HEK293 (cell line): Measurements from ENCODE around the gene PJVK.

Experiments
- EGR2 ChIP-seq: fragments of 450-650 bp; formaldehyde crosslinking; IDR thresholded peaks from 2 replicates; pipeline ENCODE4 v1.5.1; 2016; ENCODE audit warnings: low read depth, missing biosample characterization, missing genetic modification characterization
- FEZF1 ChIP-seq: fragments of 450-650 bp; formaldehyde crosslinking; IDR thresholded peaks from 2 replicates; pipeline ENCODE4 v1.5.1; 2016; ENCODE audit warnings: missing biosample characterization, missing genetic modification characterization
- GFI1B ChIP-seq: fragments of 450-650 bp; formaldehyde crosslinking; IDR thresholded peaks from 2 replicates; pipeline ENCODE4 v1.5.1; 2016; ENCODE audit warnings: missing biosample characterization, missing genetic modification characterization
- KLF1 ChIP-seq: fragments of 450-650 bp; formaldehyde crosslinking; IDR thresholded peaks from 2 replicates; pipeline ENCODE4 v1.5.1; 2016; ENCODE audit warnings: missing biosample characterization, missing genetic modification characterization
- KLF7 ChIP-seq: fragments of 450-650 bp; formaldehyde crosslinking; IDR thresholded peaks from 2 replicates; pipeline ENCODE4 v1.5.1; 2016; ENCODE audit warnings: missing biosample characterization, missing genetic modification characterization, borderline replicate concordance
- PRDM10 ChIP-seq: fragments of 450-650 bp; formaldehyde crosslinking; IDR thresholded peaks from 2 replicates; pipeline ENCODE4 v1.5.1; 2016; ENCODE audit warnings: missing biosample characterization, missing genetic modification characterization
- ZBTB1 ChIP-seq: fragments of 450-650 bp; formaldehyde crosslinking; IDR thresholded peaks from 2 replicates; pipeline ENCODE4 v1.5.1; 2016; ENCODE audit warnings: missing biosample characterization, missing genetic modification characterization
- ZEB2 ChIP-seq: fragments of 450-650 bp; formaldehyde crosslinking; IDR thresholded peaks from 2 replicates; pipeline ENCODE4 v1.5.1; 2016; ENCODE audit warnings: missing biosample characterization, missing genetic modification characterization
- ZFP41 ChIP-seq: fragments of 450-650 bp; formaldehyde crosslinking; IDR thresholded peaks from 2 replicates; pipeline ENCODE4 v1.5.1; 2016; ENCODE audit warnings: missing biosample characterization, missing genetic modification characterization, borderline replicate concordance
- ZNF169 ChIP-seq: fragments of 450-650 bp; formaldehyde crosslinking; IDR thresholded peaks from 2 replicates; pipeline ENCODE4 v1.5.1; 2016; ENCODE audit warnings: missing biosample characterization, missing genetic modification characterization
- ZNF24 ChIP-seq: fragments of 450-650 bp; formaldehyde crosslinking; IDR thresholded peaks from 2 replicates; pipeline ENCODE4 v1.5.1; 2016; ENCODE audit warnings: missing biosample characterization, missing genetic modification characterization
- ZNF292 ChIP-seq: fragments of 450-650 bp; formaldehyde crosslinking; IDR thresholded peaks from 2 replicates; pipeline ENCODE4 v1.5.1; 2016; ENCODE audit warnings: low read depth, missing biosample characterization, missing genetic modification characterization, borderline replicate concordance
- ZNF341 ChIP-seq: fragments of 450-650 bp; formaldehyde crosslinking; IDR thresholded peaks from 2 replicates; pipeline ENCODE4; 2016; ENCODE audit warnings: low read depth, missing biosample characterization, missing genetic modification characterization
- ZNF433 ChIP-seq: fragments of 450-650 bp; formaldehyde crosslinking; IDR thresholded peaks from 2 replicates; pipeline ENCODE4 v1.5.1; 2016; ENCODE audit warnings: missing biosample characterization, missing genetic modification characterization, low read depth
- ZNF488 ChIP-seq: fragments of 450-650 bp; formaldehyde crosslinking; IDR thresholded peaks from 2 replicates; pipeline ENCODE4 v1.5.1; 2016; ENCODE audit warnings: missing biosample characterization, missing genetic modification characterization
- ZNF530 ChIP-seq: fragments of 450-650 bp; formaldehyde crosslinking; IDR thresholded peaks from 2 replicates; pipeline ENCODE4 v1.5.1; 2016; ENCODE audit warnings: low read depth, missing biosample characterization, missing genetic modification characterization
- ZNF560 ChIP-seq: fragments of 450-650 bp; formaldehyde crosslinking; IDR thresholded peaks from 2 replicates; pipeline ENCODE4 v1.5.1; 2017; ENCODE audit warnings: missing biosample characterization, missing genetic modification characterization, borderline replicate concordance
- ZNF621 ChIP-seq: fragments of 450-650 bp; formaldehyde crosslinking; IDR thresholded peaks from 2 replicates; pipeline ENCODE4 v1.5.1; 2017; ENCODE audit warnings: missing biosample characterization, missing genetic modification characterization
- ZNF639 ChIP-seq: fragments of 450-650 bp; formaldehyde crosslinking; IDR thresholded peaks from 2 replicates; pipeline ENCODE4 v1.5.1; 2016; ENCODE audit warnings: missing biosample characterization, missing genetic modification characterization
- ZNF645 ChIP-seq: fragments of 450-650 bp; formaldehyde crosslinking; IDR thresholded peaks from 2 replicates; pipeline ENCODE4; 2016; ENCODE audit warnings: missing biosample characterization, missing genetic modification characterization
- ZNF670 ChIP-seq: fragments of 450-650 bp; formaldehyde crosslinking; IDR thresholded peaks from 2 replicates; pipeline ENCODE4 v1.5.1; 2016; ENCODE audit warnings: missing biosample characterization, missing genetic modification characterization, low read depth
- ZNF830 ChIP-seq: fragments of 450-650 bp; IDR thresholded peaks from 2 replicates; pipeline ENCODE4 v1.5.0; 2018; ENCODE audit warnings: missing biosample characterization, missing genetic modification characterization, low read depth, mild to moderate bottlenecking, moderate library complexity
- ZSCAN16 ChIP-seq: fragments of 450-650 bp; formaldehyde crosslinking; IDR thresholded peaks from 2 replicates; pipeline ENCODE4 v1.5.1; 2016; ENCODE audit warnings: missing biosample characterization, missing genetic modification characterization
- ZSCAN30 ChIP-seq: fragments of 450-650 bp; IDR thresholded peaks from 2 replicates; pipeline ENCODE4 v1.5.1; 2018; ENCODE audit warnings: missing biosample characterization, mild to moderate bottlenecking, missing genetic modification characterization, moderate library complexity
- ZSCAN4 ChIP-seq: fragments of 450-650 bp; formaldehyde crosslinking; IDR thresholded peaks from 2 replicates; pipeline ENCODE4 v1.5.1; 2017; ENCODE audit warnings: missing biosample characterization, missing genetic modification characterization

PJVK gene

GRCh38 chr2:178480227-178481181, 29.3 kb downstream of the PJVK start, which contains the start of gene PLEKHA3 (continued):
- no peak for TF ChIP-seq PRDM10
- no peak for TF ChIP-seq ZNF560 (tag by site-specific recombination)
- no peak for TF ChIP-seq GFI1B (tag by site-specific recombination)
- TF ChIP-seq ZSCAN4 (tag by site-specific recombination), result no peak
- TF ChIP-seq ZNF341 (tag by site-specific recombination), result peak; percentile 59
- TF ChIP-seq ZBTB1 (tag by site-specific recombination), result no peak
- no peak for TF ChIP-seq ZNF639 (tag by site-specific recombination)
- TF ChIP-seq FEZF1 (tag by site-specific recombination), result no peak
- TF ChIP-seq ZNF433 (tag by site-specific recombination), result no peak
- TF ChIP-seq ZNF292 (tag by site-specific recombination), result no peak
- TF ChIP-seq ZNF830 (tag by site-specific recombination), result no peak
- no peak for TF ChIP-seq ZNF530 (tag by site-specific recombination)
- TF ChIP-seq KLF7 (tag by site-specific recombination), result no peak
- no peak for TF ChIP-seq ZEB2 (tag by site-specific recombination)
- no peak for TF ChIP-seq ZNF169
- no peak for TF ChIP-seq ZNF670 (tag by site-specific recombination)
- no peak for TF ChIP-seq ZFP41 (tag by site-specific recombination)
- TF ChIP-seq KLF1 (tag by site-specific recombination), result peak; percentile 33; the same call in 1 of the 2 replicates
- peak; percentile 87 for TF ChIP-seq ZSCAN30 (tag by site-specific recombination)
- TF ChIP-seq ZNF24 (tag by site-specific recombination), result no peak
- no peak for TF ChIP-seq ZNF645 (tag by site-specific recombination)
- 0 out of 2 replicates have a peak, but pooled peaks have one; percentile 25 for TF ChIP-seq EGR2 (tag by site-specific recombination)
- TF ChIP-seq ZNF621, result no peak
- TF ChIP-seq ZNF488, result no peak
- no peak for TF ChIP-seq ZSCAN16
